Measurements from ENCODE around the gene KLF13.

DNA sequence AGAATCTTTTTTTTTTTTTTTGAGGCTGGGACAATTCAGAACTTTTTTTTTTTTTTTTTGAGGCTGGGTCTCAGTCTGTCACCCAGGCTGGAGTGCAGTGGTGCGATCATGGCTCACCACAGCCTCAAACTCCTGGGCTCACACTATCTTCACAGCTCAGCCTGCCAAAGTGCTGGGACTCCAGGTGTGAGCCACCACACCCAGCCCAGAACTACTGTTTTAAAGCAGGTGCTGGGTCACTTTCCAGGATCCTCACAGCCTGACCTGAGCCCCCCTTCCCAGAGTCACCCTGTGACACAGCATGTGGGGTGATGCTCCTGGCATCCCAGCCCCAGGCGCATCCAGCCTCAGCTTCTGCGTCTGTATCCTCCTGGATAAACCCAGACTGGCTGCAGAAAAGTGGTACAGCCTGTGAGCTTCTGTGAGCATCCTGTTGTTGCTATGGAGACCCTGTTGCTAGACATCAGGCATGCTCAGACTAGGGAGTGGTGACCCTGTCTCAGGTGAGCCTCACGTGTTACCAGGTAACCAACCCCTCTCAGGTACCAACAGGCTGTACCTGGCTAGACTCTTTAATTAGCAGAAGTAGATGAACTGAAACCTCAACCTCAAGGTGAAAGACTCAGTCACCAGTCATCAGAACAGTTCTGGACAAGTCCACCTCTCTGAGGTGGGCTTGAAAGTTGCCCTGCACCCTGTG, 15.0 kb downstream of the KLF13 start:
- no peak for TF ChIP-seq EZH2 (IDR thresholded peaks at IDR 0.05; ENCODE audit: low read length)
- TF ChIP-seq, protein P1, sequence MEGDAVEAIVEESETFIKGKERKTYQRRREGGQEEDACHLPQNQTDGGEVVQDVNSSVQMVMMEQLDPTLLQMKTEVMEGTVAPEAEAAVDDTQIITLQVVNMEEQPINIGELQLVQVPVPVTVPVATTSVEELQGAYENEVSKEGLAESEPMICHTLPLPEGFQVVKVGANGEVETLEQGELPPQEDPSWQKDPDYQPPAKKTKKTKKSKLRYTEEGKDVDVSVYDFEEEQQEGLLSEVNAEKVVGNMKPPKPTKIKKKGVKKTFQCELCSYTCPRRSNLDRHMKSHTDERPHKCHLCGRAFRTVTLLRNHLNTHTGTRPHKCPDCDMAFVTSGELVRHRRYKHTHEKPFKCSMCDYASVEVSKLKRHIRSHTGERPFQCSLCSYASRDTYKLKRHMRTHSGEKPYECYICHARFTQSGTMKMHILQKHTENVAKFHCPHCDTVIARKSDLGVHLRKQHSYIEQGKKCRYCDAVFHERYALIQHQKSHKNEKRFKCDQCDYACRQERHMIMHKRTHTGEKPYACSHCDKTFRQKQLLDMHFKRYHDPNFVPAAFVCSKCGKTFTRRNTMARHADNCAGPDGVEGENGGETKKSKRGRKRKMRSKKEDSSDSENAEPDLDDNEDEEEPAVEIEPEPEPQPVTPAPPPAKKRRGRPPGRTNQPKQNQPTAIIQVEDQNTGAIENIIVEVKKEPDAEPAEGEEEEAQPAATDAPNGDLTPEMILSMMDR (optimal IDR thresholded peaks at IDR 0.05 in 1 of 3, IDR thresholded peaks at IDR 0.05 in 1 of 3, conservative IDR thresholded peaks at IDR 0.05 in 1 of 3; ENCODE audit: extremely low read depth in 1 of 3, insufficient read depth in 2 of 3, low read length in 3 of 3) = no peak
